ENCODE measurements around the gene KCNQ5. TPM values are rescaled to one million over a fixed set of nuclear protein-coding genes. Genes with fewer than 3 reads are reported as not detected.

KCNQ5 gene
- total RNA-seq, 1 experiment from 2014 or later: 13.9 TPM

DNA sequence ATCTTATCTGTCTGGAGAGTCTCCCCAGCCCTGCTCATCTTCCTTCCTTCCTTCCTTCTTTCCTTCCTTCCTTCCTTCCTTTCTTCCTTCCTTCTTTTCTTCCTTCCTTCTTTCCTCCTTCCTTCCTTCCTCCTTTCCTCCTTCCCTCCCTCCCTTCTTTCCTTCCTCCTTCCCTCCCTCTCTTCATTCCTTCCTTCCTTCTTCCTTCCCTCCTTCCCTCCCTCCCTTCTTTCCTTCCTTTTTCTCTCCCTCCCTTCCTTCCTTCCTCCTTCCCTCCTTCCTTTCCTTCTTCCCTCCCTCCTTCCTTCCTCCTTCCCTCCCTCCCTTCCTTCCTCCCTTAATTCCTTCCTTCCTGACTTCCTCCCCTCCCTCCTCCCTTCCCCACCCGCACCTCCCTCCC, 319.4 kb downstream of the KCNQ5 start:
- in situ Hi-C loops (cut with HindIII; ENCODE audit: low pct_unique_long_range_greater_than_20kb, low sequenced_read_pairs): no loop called here

GRCh38 chr6:72941751-72942150, 319.9 kb downstream of the KCNQ5 start:
- no peak for DNase-seq (ENCODE audit: low read depth, low spot score)

More for the DNA sequence above, 319.4 kb downstream of the KCNQ5 start:
- DNase-seq (ENCODE audit: low read depth, low spot score): no peak

DNA sequence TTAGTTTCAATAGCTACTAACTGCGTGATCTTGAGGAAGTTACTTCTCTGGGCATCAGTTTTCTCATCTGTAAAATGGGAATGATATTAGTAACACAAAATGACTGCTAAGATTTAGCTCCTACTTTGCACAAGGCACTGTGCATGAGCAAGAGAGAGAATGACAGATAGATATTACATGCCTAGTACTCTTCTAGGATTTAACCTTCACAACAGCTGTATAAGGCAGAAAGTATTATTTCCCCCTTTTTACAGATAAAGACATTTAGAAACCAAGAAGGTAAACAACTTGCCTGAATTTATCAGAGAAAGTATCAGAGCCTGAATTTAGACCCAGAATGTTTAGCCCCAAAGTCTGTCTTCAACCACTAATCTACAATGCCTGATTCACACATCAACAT, 321.8 kb downstream of the KCNQ5 start:
- in situ Hi-C loops (cut with HindIII; ENCODE audit: low pct_unique_long_range_greater_than_20kb, low sequenced_read_pairs): no loop called here
- DNase-seq (ENCODE audit: low read depth, low spot score): no peak

More at GRCh38 chr6:72941751-72942150, 319.9 kb downstream of the KCNQ5 start:
- in situ Hi-C loops (cut with HindIII; ENCODE audit: low pct_unique_long_range_greater_than_20kb, low sequenced_read_pairs): no loop called here

DNA sequence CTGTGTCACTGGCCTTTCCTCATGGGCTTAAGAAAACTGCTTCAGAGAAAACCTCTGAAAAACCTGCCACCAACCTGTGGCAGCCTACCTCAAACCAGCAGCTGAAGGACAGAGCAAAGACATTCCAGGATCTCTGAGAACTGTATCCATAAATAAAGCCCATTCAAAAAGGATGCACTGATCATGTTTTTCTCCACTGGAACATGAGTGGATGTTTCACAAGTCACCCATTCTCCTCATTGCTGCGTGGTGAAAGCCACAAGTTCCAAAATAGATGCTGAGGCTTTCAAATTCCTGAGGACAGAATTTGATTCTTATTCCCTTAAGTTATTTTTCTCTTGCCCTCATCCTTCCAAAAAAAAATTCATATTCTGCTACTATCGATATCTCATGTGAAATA, 322.8 kb downstream of the KCNQ5 start:
- peak; percentile 23 for DNase-seq (ENCODE audit: low read depth, low spot score)
- in situ Hi-C loops (cut with HindIII; ENCODE audit: low pct_unique_long_range_greater_than_20kb, low sequenced_read_pairs): no loop called here

DNA sequence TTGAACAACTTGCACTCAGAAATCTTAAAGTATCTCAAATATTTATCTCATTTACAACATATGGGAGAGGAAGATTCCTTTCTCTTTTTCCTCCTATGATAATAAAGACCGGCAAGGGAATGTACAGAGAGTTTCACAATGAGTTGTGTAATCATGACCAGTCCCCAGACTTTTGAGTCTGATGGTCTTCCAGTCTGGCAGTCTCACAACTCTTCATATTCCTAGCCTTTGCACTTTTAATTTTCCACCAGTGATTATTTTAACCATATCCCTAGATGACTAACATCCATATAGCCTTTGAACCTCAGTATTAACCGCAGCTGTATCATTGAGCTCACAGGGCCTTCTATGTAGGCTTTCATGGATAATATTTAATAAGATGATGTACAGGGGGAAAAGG, 324.9 kb downstream of the KCNQ5 start:
- no peak for DNase-seq (ENCODE audit: low read depth, low spot score)
- in situ Hi-C loops (cut with HindIII; ENCODE audit: low pct_unique_long_range_greater_than_20kb, low sequenced_read_pairs): no loop called here

GRCh38 chr6:72947534-72947933, 325.7 kb downstream of the KCNQ5 start:
- no peak for DNase-seq (ENCODE audit: low read depth, low spot score)
- in situ Hi-C loops (cut with HindIII; ENCODE audit: low pct_unique_long_range_greater_than_20kb, low sequenced_read_pairs): no loop called here

DNA sequence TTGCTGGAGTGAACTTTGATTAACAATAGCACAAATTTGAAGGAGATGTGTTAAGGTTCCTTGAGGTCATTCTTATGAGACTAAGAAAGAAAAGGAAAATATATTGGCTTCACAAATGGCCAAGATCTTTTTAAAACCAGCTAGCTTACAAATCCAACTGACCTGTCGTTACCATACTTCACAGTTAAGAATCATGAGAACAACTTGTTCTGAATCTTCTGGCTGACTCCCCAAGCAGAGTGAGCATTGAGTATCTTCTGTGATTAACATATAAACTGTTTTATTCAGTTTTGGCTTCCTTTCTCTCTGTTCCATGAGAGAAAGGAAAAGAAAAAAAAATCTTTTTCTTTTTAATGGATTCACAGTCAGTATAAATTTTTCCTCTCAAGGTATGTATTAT, 326.3 kb downstream of the KCNQ5 start:
- in situ Hi-C loops (cut with HindIII; ENCODE audit: low pct_unique_long_range_greater_than_20kb, low sequenced_read_pairs): no loop called here
- no peak for DNase-seq (ENCODE audit: low read depth, low spot score)

GRCh38 chr6:72950114-72950860, 328.4 kb downstream of the KCNQ5 start:
- in situ Hi-C loops (cut with HindIII; ENCODE audit: low pct_unique_long_range_greater_than_20kb, low sequenced_read_pairs): no loop called here
- no peak for DNase-seq (ENCODE audit: low read depth, low spot score)

DNA sequence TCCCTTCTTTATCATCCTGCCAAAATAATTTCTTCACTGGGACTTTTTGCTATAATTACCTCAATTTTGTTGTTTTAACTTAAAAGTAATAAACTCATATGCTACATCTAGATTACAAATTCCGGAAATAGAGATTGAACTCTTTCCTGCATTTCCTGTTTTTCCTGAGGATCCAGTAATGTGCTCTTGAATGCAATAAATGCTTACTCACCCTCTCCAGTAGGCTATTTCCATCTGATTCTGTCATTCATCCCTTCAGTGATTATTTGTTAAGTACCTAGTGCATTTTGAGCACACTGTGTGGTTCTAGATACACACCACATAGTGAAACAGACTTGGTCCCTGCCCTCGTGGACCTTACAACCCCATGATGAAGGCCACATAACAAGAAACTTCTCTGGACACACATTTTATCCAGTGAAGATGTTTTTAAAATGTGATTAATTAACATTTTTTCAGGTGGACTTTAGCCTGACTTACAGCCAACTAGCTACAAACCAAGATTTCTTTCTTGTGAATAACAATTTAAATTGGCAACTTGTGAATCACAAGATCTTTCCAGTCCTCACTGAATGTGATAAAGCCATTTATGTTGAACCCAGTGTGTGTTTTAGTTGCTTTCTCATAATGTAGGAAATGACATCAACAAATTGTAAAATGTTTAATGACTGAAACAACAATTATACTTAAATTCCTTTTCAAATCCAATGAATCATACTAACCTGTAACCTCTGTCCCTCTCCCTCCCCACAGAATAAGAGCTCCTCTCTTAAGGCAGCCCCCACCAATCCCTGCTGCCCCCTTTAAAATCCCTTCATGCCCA, 331.2 kb downstream of the KCNQ5 start:
- DNase-seq (ENCODE audit: low read depth, low spot score): no peak
- in situ Hi-C loops (cut with HindIII; ENCODE audit: low pct_unique_long_range_greater_than_20kb, low sequenced_read_pairs): no loop called here

- in situ Hi-C loops (cut with HindIII; ENCODE audit: low pct_unique_long_range_greater_than_20kb, low sequenced_read_pairs): no loop called here
- peak; percentile 50 for DNase-seq (ENCODE audit: low read depth, low spot score)
Observed at GRCh38 chr6:72953971-72954381, 332.1 kb downstream of the KCNQ5 start.

- in situ Hi-C loops (cut with HindIII; ENCODE audit: low pct_unique_long_range_greater_than_20kb, low sequenced_read_pairs): no loop called here
Observed at GRCh38 chr6:72954716-72955115, 332.9 kb downstream of the KCNQ5 start.

GRCh38 chr6:72955666-72956065, 333.8 kb downstream of the KCNQ5 start:
- no peak for DNase-seq (ENCODE audit: low read depth, low spot score)
- in situ Hi-C loops (cut with HindIII; ENCODE audit: low pct_unique_long_range_greater_than_20kb, low sequenced_read_pairs): no loop called here

More at GRCh38 chr6:72954716-72955115, 332.9 kb downstream of the KCNQ5 start:
- no peak for DNase-seq (ENCODE audit: low read depth, low spot score)

- in situ Hi-C loops (cut with HindIII; ENCODE audit: low pct_unique_long_range_greater_than_20kb, low sequenced_read_pairs): no loop called here
- DNase-seq (ENCODE audit: low read depth, low spot score): no peak
Observed at GRCh38 chr6:72956272-72956671, 334.4 kb downstream of the KCNQ5 start.

- in situ Hi-C loops (cut with HindIII; ENCODE audit: low pct_unique_long_range_greater_than_20kb, low sequenced_read_pairs): no loop called here
Observed at GRCh38 chr6:72959821-72960220, 338.0 kb downstream of the KCNQ5 start.

DNA sequence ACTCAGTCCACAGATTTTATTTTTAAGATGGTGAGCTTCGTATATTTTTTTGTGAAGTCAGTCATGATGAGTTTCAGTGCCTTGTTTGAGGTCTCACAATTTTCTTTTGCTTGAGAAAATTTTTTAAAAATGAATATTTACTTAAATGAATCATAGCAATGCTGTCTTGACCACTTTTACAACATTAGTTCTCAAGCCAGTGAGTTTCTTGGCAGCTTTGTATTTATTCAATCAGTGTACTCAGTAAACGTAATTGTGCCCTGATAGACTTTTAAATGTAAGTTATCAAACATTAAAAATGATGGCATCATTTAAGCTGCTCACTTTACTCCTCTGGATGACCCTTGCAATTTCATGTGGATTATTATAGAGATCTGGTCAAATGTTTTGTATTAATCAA, 342.1 kb downstream of the KCNQ5 start:
- DNase-seq (ENCODE audit: low read depth, low spot score): no peak
- in situ Hi-C loops (cut with HindIII; ENCODE audit: low pct_unique_long_range_greater_than_20kb, low sequenced_read_pairs): no loop called here

More at GRCh38 chr6:72959821-72960220, 338.0 kb downstream of the KCNQ5 start:
- DNase-seq (ENCODE audit: low read depth, low spot score): no peak

- no peak for DNase-seq (ENCODE audit: low read depth, low spot score)
- in situ Hi-C loops (cut with HindIII; ENCODE audit: low pct_unique_long_range_greater_than_20kb, low sequenced_read_pairs): no loop called here
Observed at GRCh38 chr6:72966628-72967280, 344.9 kb downstream of the KCNQ5 start.

DNA sequence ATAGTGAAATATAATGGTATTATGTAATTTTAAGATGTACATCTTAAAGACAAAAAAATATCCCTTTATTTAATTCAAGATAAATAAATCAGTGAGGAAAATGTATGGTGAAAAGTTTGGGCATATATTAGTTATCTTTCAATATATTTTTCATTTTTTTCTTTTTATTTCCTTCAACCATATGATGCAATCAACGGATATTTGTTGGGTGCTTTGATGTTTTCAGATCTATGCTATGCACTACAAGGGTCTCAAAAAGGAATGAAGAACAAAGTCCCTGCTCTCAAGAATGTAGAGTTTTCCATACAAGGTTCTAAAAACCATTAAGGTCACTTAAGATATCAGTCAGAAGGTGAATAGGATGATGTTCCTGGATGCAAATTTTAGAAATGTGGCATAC, 345.5 kb downstream of the KCNQ5 start:
- in situ Hi-C loops (cut with HindIII; ENCODE audit: low pct_unique_long_range_greater_than_20kb, low sequenced_read_pairs): no loop called here
- DNase-seq (ENCODE audit: low read depth, low spot score): no peak

GRCh38 chr6:72968704-72969103, 346.8 kb downstream of the KCNQ5 start:
- in situ Hi-C loops (cut with HindIII; ENCODE audit: low pct_unique_long_range_greater_than_20kb, low sequenced_read_pairs): no loop called here
- no peak for DNase-seq (ENCODE audit: low read depth, low spot score)

Data from SK-MEL-5 (cell line).